ENCODE results near the gene FCN3. TPM values are rescaled to one million over a fixed set of nuclear protein-coding genes. Genes with fewer than 3 reads are reported as not detected.

The FCN3 gene
- total and polyA plus RNA-seq, 9 of the 15 experiments (the other 6 are each of a cell fraction or from before 2014, with no cell fraction given), result 0.49 TPM; not detected in 8

DNA sequence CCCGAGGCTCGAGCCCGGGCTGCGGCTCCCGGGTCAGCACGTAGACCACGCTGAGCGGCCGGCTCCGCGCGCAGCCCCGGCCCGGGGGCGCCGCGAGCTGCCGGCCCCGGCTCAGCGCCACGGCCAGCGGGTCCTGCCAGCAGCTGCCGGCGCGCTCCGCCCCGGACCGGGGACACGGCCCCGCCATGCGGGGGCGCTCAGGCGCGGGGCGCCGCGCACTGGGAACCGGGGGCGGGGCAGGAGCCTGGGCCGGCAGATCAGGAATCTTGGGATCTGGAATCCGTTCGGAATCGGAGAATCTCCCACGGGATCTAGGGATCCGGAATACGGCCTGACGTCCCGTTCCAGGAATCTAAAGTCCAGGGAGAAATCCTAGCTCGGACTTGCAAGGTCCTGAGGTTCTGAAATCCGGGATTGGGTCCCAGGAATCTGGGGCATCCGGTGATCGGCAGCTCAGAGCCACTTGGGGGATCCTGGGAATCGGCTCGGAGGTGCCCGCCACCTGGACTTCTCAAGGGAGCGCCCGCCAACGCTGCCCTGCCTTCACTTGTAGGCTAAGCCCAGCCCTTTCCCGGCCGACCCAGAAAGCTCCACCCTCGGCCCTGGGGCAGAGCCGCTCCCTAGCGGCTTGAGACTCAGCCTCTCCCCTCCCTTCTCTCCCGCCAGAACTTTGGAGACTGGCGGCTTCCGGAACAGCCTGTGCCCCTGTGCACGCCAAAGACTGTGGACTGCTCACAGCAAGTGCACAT, 8.0 kb downstream of the FCN3 start, which contains the start of gene MAP3K6 (continued):
- TF ChIP-seq TBL1XR1 (IDR thresholded peaks at IDR 0.05; ENCODE audit: low read length in 2 of 2), result 0 out of 4 replicates have a peak, but pooled peaks of 1 of the 2 experiments have one; percentile 42
- TF ChIP-seq STAT6 (CRISPR knock-in tag; IDR thresholded peaks at IDR 0.05), result peak; percentile 64; the same call in 1 of the 2 replicates
- peak; percentile 26; the same call in 1 of the 2 replicates for TF ChIP-seq KAT7 (CRISPR knock-in tag; IDR thresholded peaks at IDR 0.05; ENCODE audit: borderline replicate concordance)
- TF ChIP-seq, protein P1, sequence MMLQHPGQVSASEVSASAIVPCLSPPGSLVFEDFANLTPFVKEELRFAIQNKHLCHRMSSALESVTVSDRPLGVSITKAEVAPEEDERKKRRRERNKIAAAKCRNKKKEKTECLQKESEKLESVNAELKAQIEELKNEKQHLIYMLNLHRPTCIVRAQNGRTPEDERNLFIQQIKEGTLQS (IDR thresholded peaks at IDR 0.05), result no peak
- TF ChIP-seq, protein P1 (CRISPR knock-in tag; conservative IDR thresholded peaks at IDR 0.05), result peak; percentile 79
- TF ChIP-seq POLR2A (conservative IDR thresholded peaks at IDR 0.05), result peak; percentile 74
- 0 out of 2 replicates have a peak, but pooled peaks have one; percentile 25 for TF ChIP-seq MXI1 (IDR thresholded peaks at IDR 0.05; ENCODE audit: low read depth, low read length)
- TF ChIP-seq RB1 (IDR thresholded peaks at IDR 0.05; ENCODE audit: low read depth), result peak; percentile 91
- peak; percentile 14; the same call in 1 of the 2 replicates for TF ChIP-seq ZBTB7A (IDR thresholded peaks at IDR 0.05; ENCODE audit: borderline replicate concordance, control insufficient read depth, low read depth, low read length)
- 0 out of 2 replicates have a peak, but pooled peaks have one; percentile 9 for TF ChIP-seq ZNF12 (CRISPR knock-in tag; IDR thresholded peaks at IDR 0.05)
- no peak for TF ChIP-seq ZNF778 (CRISPR knock-in tag; IDR thresholded peaks at IDR 0.05)
- TF ChIP-seq RAD21 (CRISPR knock-in tag; conservative IDR thresholded peaks at IDR 0.05 in 1 of 2, IDR thresholded peaks at IDR 0.05 in 1 of 2), result peak in 1 of 2 experiments; percentile 45; a peak in 2 of 4 replicates
- no peak; the same call in 1 of the 2 replicates for TF ChIP-seq ZSCAN29 (IDR thresholded peaks at IDR 0.05)
- TF ChIP-seq ASH1L (IDR thresholded peaks at IDR 0.05; ENCODE audit: borderline replicate concordance, low read depth, partially characterized antibody), result no peak
- no peak for TF ChIP-seq ZSCAN32 (CRISPR knock-in tag; IDR thresholded peaks at IDR 0.05)
- peak; percentile 70 for TF ChIP-seq SIN3B (IDR thresholded peaks at IDR 0.05; ENCODE audit: low read depth)
- TF ChIP-seq KDM4B (IDR thresholded peaks at IDR 0.05; ENCODE audit: borderline replicate concordance in 2 of 2, low read depth in 1 of 2), result peak in 1 of 2 experiments; percentile 62; a peak in 1 of 4 replicates
- TF ChIP-seq, protein P2, sequence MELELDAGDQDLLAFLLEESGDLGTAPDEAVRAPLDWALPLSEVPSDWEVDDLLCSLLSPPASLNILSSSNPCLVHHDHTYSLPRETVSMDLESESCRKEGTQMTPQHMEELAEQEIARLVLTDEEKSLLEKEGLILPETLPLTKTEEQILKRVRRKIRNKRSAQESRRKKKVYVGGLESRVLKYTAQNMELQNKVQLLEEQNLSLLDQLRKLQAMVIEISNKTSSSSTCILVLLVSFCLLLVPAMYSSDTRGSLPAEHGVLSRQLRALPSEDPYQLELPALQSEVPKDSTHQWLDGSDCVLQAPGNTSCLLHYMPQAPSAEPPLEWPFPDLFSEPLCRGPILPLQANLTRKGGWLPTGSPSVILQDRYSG (tag; conservative IDR thresholded peaks at IDR 0.05; ENCODE audit: low read depth), result no peak
- TF ChIP-seq EGR1 (conservative IDR thresholded peaks at IDR 0.05), result peak; percentile 63
- TF ChIP-seq ZNF24 (IDR thresholded peaks at IDR 0.05), result peak; percentile 77; the same call in 1 of the 2 replicates
- 0 out of 2 replicates have a peak, but pooled peaks have one; percentile 31 for TF ChIP-seq FOXP1 (CRISPR knock-in tag; IDR thresholded peaks at IDR 0.05)
- TF ChIP-seq ZNF586 (CRISPR knock-in tag; conservative IDR thresholded peaks at IDR 0.05), result no peak
- 0 out of 2 replicates have a peak, but pooled peaks have one; percentile 10 for TF ChIP-seq ZNF583 (CRISPR knock-in tag; IDR thresholded peaks at IDR 0.05)
